Gastroesophageal sphincter (tissue), 4 donors: ENCODE results near the gene GRID1. TPM values are rescaled to one million over a fixed set of nuclear protein-coding genes. Genes with fewer than 3 reads are reported as not detected.

Source experiments
- ATAC-seq: fragments of 150-250 bp; one replicate; pipeline ENCODE4 v1.9.1; 2016; ENCODE audit warnings: mild to moderate bottlenecking, moderate library complexity
- H3K27ac ChIP-seq, 4 donors: fragments of 200-600 bp; sonication (generic) in 3 of 4; 1 replicate in 3 of 4; 2 replicates in 1 of 4; pipeline ENCODE4 v1.5.1; 2016 to 2019
- H3K27me3 ChIP-seq: fragments of 200-600 bp; sonication (generic); one replicate; pipeline ENCODE4 v1.5.1; 2019
- H3K36me3 ChIP-seq, 2 donors: fragments of 200-600 bp; sonication (generic); one replicate each; pipeline ENCODE4 v1.5.1; 2019; ENCODE audit warnings: control low read depth in 1 of 2
- H3K4me1 ChIP-seq, 3 donors: fragments of 200-600 bp; sonication (generic); 1 replicate in 2 of 3; 2 replicates in 1 of 3; pipeline ENCODE4 v1.5.1; 2016 to 2019; ENCODE audit warnings: control low read depth in 2 of 3
- H3K4me3 ChIP-seq, 2 donors: fragments of 200-600 bp; sonication (generic); one replicate each; pipeline ENCODE4 v1.5.1; 2019; ENCODE audit warnings: mild to moderate bottlenecking in 1 of 2, moderate library complexity in 1 of 2
- H3K9me3 ChIP-seq, 3 donors: fragments of 200-600 bp; sonication (generic); one replicate each; pipeline ENCODE4 v1.5.1; 2017 to 2019; ENCODE audit warnings: control low read depth in 2 of 3
- EP300 ChIP-seq: sonication (generic); formaldehyde crosslinking; IDR thresholded peaks from one replicate; pipeline ENCODE4 v1.6.1; 2017; ENCODE audit warnings: antibody characterized with exemption, mild to moderate bottlenecking
- POLR2A ChIP-seq, 2 donors: fragments of 450-650 bp; IDR thresholded peaks; one replicate each; pipeline ENCODE4 v1.6.1; 2017; ENCODE audit warnings: antibody characterized with exemption in 2 of 2, mild to moderate bottlenecking in 2 of 2, moderate library complexity in 1 of 2
- POLR2AphosphoS5 ChIP-seq: sonication (generic); formaldehyde crosslinking; IDR thresholded peaks from one replicate; pipeline ENCODE4 v1.6.1; 2017; ENCODE audit warnings: antibody characterized with exemption
- WGBS, 2 donors: methylation state at CpG; one replicate each; pipeline ENCODE4 v1.1.5; 2018; ENCODE audit warnings: low coverage in 1 of 2; 5-methylcytosine and 5-hydroxymethylcytosine counted together
- total RNA-seq, 4 donors: library from RNA; depleted of rRNA; stranded (reverse); fragments of >200 nt; gene quantifications; one replicate each; pipeline ENCODE4 v1.1.0, GENCODE V29; 2016
- TF ChIP-seq, protein P1 (sequence below), 4 experiments: fragments of 200-600 bp in 2 of 4; fragments of 450-650 bp in 2 of 4; sonication (generic) in 1 of 4; IDR thresholded peaks; one replicate each; pipeline ENCODE4 v1.5.1; 2017 to 2019; ENCODE audit warnings: antibody characterized with exemption in 4 of 4, mild to moderate bottlenecking in 2 of 4, moderate library complexity in 2 of 4

GRID1 gene
- total RNA-seq, 4 donors from 2014 or later = 1.2 to 2.7 (median 1.7) TPM

DNA sequence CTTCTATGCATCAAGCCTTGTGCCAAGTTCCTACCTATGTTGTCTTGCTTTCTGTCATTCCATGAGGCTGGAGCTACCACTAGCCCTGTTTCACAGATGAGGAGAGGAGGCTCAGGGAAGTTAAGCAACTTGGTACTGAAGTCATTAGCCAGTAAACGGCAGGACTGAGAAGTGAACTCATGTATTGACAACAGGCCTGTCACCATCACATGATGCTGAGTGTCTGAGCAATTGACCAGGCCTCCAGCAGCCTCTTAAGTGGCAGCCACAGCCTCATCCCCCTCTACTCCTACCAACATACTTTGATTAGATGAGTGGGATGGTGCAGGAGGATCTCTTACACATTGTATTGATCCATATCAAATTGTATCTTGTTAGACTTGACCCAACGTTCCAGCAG lies 317.6 kb downstream of the GRID1 start:
- H3K9me3 ChIP-seq = peaks cover 0 to 4% (median 0%) of the 10 kb centered on the region in 3 donors
- TF ChIP-seq POLR2A (IDR thresholded peaks at IDR 0.05) = no peak
- TF ChIP-seq, protein P1, sequence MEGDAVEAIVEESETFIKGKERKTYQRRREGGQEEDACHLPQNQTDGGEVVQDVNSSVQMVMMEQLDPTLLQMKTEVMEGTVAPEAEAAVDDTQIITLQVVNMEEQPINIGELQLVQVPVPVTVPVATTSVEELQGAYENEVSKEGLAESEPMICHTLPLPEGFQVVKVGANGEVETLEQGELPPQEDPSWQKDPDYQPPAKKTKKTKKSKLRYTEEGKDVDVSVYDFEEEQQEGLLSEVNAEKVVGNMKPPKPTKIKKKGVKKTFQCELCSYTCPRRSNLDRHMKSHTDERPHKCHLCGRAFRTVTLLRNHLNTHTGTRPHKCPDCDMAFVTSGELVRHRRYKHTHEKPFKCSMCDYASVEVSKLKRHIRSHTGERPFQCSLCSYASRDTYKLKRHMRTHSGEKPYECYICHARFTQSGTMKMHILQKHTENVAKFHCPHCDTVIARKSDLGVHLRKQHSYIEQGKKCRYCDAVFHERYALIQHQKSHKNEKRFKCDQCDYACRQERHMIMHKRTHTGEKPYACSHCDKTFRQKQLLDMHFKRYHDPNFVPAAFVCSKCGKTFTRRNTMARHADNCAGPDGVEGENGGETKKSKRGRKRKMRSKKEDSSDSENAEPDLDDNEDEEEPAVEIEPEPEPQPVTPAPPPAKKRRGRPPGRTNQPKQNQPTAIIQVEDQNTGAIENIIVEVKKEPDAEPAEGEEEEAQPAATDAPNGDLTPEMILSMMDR (IDR thresholded peaks at IDR 0.05) = no peak
- TF ChIP-seq POLR2AphosphoS5 = no peak
- no peak for TF ChIP-seq EP300
- H3K27me3 ChIP-seq = no peaks in the 10 kb centered on the region
- WGBS, 2 donors = 52 to 80% methylated on average over 1 to 2 of the region's 2 CpGs
- H3K4me1 ChIP-seq = no peaks in the 10 kb centered on the region
- no peaks in the 10 kb centered on the region for H3K36me3 ChIP-seq
- no peak for ATAC-seq
- no peak overlapping the region for H3K27ac ChIP-seq
- H3K4me3 ChIP-seq = no peak overlapping the region

DNA sequence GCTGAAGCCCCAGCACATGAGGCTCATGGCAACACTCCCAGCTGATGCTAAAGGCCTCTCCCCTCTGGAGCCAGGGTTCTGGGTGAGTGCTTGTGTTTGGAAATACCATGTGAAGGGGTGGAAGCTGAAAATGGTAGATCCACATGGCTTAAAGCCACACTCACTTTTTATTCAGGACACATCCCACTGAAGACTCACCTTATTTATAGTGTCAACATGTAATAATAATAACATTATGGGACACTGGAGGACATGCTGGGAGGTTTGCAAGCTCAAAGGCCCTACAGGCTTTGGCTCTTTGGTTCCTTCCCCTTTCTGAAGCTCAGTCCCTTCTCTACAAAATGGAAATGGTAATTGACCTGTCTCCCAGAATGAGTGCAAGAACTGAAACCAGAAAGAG lies 318.0 kb downstream of the GRID1 start:
- H3K36me3 ChIP-seq = no peaks in the 10 kb centered on the region
- TF ChIP-seq, protein P1 (IDR thresholded peaks at IDR 0.05) = no peak
- TF ChIP-seq EP300 (no peak), POLR2A (IDR thresholded peaks at IDR 0.05) (no peak), POLR2AphosphoS5 (no peak)
- no peak for ATAC-seq
- no peaks in the 10 kb centered on the region for H3K4me1 ChIP-seq
- H3K4me3 ChIP-seq = no peak overlapping the region
- H3K27ac ChIP-seq = no peak overlapping the region
- no peaks in the 10 kb centered on the region for H3K27me3 ChIP-seq
- H3K9me3 ChIP-seq = peaks cover 0 to 4% (median 0%) of the 10 kb centered on the region in 3 donors

DNA sequence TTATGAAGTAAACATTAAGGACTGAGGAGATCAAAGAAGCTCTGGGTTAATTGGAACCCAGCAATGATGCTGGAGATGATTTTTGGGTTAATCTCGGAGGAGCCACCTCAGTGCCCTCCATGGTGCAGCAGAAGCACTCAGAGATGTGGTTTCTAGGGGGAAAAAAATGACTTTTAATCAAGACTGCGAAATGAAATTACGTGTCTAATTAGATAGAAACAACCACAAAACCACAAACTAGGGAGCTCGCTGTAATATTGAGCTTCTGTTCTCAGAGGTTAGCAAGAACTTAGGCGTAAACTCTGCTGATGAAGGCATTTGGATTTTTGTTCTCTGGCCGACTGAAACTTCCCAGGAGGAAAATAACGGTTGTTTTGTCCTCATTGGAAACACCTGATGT lies 319.0 kb downstream of the GRID1 start:
- no peaks in the 10 kb centered on the region for H3K4me1 ChIP-seq
- H3K27ac ChIP-seq = no peak overlapping the region
- 82 to 87% methylated on average over 5 to 7 of the region's 7 CpGs for WGBS, 2 donors
- no peaks in the 10 kb centered on the region for H3K27me3 ChIP-seq
- TF ChIP-seq POLR2A (IDR thresholded peaks at IDR 0.05) (no peak), POLR2AphosphoS5 (no peak), EP300 (no peak)
- TF ChIP-seq, protein P1 (IDR thresholded peaks at IDR 0.05) = no peak
- no peaks in the 10 kb centered on the region for H3K36me3 ChIP-seq
- H3K9me3 ChIP-seq = peaks cover 0 to 4% (median 0%) of the 10 kb centered on the region in 3 donors
- ATAC-seq = no peak
- no peak overlapping the region for H3K4me3 ChIP-seq

DNA sequence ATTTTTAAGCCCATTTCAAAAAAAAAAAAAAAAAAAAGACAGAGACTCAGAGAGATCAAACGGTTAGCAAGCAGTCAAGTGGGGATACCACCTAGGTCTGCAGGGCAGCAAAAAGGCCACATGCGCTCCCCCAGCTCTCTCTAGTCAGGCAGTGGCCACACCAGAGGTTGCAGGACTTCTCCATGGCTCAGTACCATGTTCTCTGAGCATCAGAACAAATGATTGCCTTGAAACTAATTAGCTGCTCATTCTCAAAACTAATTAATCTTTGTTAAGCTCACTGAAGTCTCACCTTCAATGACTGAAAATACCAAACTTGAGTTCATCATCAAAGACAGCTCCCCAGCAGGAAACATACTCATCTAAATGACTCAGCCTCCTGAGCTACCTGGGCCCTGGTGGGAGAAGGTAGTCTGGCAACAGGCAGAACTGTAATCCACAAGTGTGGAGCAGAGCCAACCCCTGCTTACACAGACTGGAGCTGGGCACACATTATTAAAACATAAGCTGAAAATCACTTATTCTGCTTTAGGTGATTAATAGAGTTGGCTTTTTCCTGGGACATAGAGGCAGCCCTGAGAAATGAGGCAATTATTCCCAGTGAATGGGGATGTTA lies 319.6 kb downstream of the GRID1 start:
- no peak for ATAC-seq
- TF ChIP-seq POLR2A (IDR thresholded peaks at IDR 0.05) (no peak), POLR2AphosphoS5 (no peak), EP300 (no peak)
- TF ChIP-seq, protein P1 (IDR thresholded peaks at IDR 0.05) = no peak
- H3K36me3 ChIP-seq = no peaks in the 10 kb centered on the region
- 57 to 90% methylated on average over 2 of the region's 2 CpGs for WGBS, 2 donors
- H3K27me3 ChIP-seq = no peaks in the 10 kb centered on the region
- peaks cover 0 to 4% (median 0%) of the 10 kb centered on the region in 3 donors for H3K9me3 ChIP-seq
- H3K27ac ChIP-seq = no peak overlapping the region
- no peak overlapping the region for H3K4me3 ChIP-seq
- H3K4me1 ChIP-seq = no peaks in the 10 kb centered on the region

DNA sequence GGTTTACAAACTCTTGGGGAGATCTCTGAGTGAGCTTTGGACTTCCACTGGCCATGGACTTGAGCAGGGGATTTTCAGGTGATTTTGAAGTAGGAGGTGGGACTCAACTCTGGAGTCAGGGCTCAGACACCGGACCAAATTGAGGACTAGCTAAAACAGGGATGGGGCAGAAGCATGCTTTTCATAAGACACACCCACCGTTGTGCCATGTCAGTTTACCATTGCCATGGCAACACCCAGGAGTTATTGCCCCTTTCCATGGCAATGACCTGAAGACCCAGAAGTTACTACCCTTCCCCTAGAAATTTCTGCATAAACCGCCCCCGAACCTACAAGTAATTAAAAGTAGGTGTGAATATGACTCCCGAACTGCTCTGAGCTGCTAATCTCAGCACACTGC lies 320.7 kb downstream of the GRID1 start:
- no peaks in the 10 kb centered on the region for H3K36me3 ChIP-seq
- no peaks in the 10 kb centered on the region for H3K4me1 ChIP-seq
- peaks cover 0 to 3% (median 0%) of the 10 kb centered on the region in 3 donors for H3K9me3 ChIP-seq
- no peaks in the 10 kb centered on the region for H3K27me3 ChIP-seq
- TF ChIP-seq EP300 (no peak), POLR2A (IDR thresholded peaks at IDR 0.05) (no peak), POLR2AphosphoS5 (no peak)
- TF ChIP-seq, protein P1 (IDR thresholded peaks at IDR 0.05) = no peak
- ATAC-seq = no peak
- H3K27ac ChIP-seq = no peak overlapping the region
- H3K4me3 ChIP-seq = no peak overlapping the region
- WGBS, 2 donors = 60 to 75% methylated on average over 1 to 3 of the region's 5 CpGs
